Kidney (tissue), 14 donors: ENCODE data around the gene RBM6. TPM values are rescaled to one million over a fixed set of nuclear protein-coding genes. Genes with fewer than 3 reads are reported as not detected.

Source experiments
- DNase-seq, 5 donors: peaks; one replicate each; pipeline ENCODE4 v3.0.0-alpha.2; 2013 to 2020
- FAIRE-seq: peaks from 2 replicates; lab custom pipeline; 2012; peaks lifted over from hg19 to GRCh38; lab: Jason Lieb, UNC
- H3K27ac ChIP-seq, 2 donors: one replicate each; pipeline ENCODE4 v1.7.0; 2013; ENCODE audit warnings: low read depth in 2 of 2, low read length in 2 of 2, inconsistent platforms in 1 of 2
- H3K27me3 ChIP-seq: one replicate; pipeline ENCODE4 v1.7.1; 2013; ENCODE audit warnings: low read length, inconsistent platforms; ENCODE audit not compliant: control insufficient read depth, insufficient read depth
- H3K36me3 ChIP-seq, 3 donors: one replicate each; pipeline versions ENCODE4 v1.7.0 to v1.7.1; 2013; ENCODE audit warnings: low read length in 3 of 3, control low read depth in 1 of 3, inconsistent platforms in 1 of 3; ENCODE audit not compliant: insufficient read depth in 3 of 3, control insufficient read depth in 2 of 3
- H3K4me1 ChIP-seq, 3 donors: one replicate each; pipeline versions ENCODE4 v1.7.0 to v1.7.1; 2013; ENCODE audit warnings: low read length in 3 of 3, inconsistent platforms in 1 of 3, low read depth in 1 of 3; ENCODE audit not compliant: control insufficient read depth in 2 of 3, insufficient read depth in 2 of 3
- H3K4me3 ChIP-seq, 3 donors: one replicate each; pipeline versions ENCODE4 v1.7.0 to v1.8.1; 2013; ENCODE audit warnings: low read length in 3 of 3, control low read depth in 1 of 3, inconsistent platforms in 1 of 3
- H3K9ac ChIP-seq, 3 donors: one replicate each; pipeline versions ENCODE4 v1.7.0 to v1.7.1; 2013; ENCODE audit warnings: low read length in 3 of 3, control low read depth in 1 of 3, inconsistent platforms in 1 of 3
- H3K9me3 ChIP-seq, 3 donors: one replicate each; pipeline versions ENCODE4 v1.7.0 to v1.7.1; 2013; ENCODE audit warnings: low read length in 3 of 3, control low read depth in 1 of 3, inconsistent platforms in 1 of 3; ENCODE audit not compliant: control insufficient read depth in 2 of 3, insufficient read depth in 1 of 3
- CTCF ChIP-seq: IDR thresholded peaks from 3 replicates; pipeline ENCODE4 v1.5.1; 2012; ENCODE audit warnings: mild to moderate bottlenecking, moderate library complexity, borderline replicate concordance; ENCODE audit not compliant: insufficient read depth; ENCODE audit errors: extremely low read depth
- intact Hi-C: fragments of 100-400 bp; cut with DNase I; formaldehyde crosslinking; loops from one replicate; pipeline ENCODE4 v1.11.1; 2022
- polyA plus RNA-seq: library from polyadenylated mRNA; stranded (reverse); fragments of 350-450 nt; fragmentation: Illumina TruSeq; extraction: RNeasy Lipid Tissue Mini Kit (QIAGEN cat#74804); gene quantifications from one replicate; pipeline ENCODE4 v1.2.3, GENCODE V29; 2014; ENCODE audit warnings: low read depth, low replicate concordance; ENCODE audit not compliant: insufficient read depth
- total RNA-seq: library from RNA; stranded (reverse); fragmentation: NEBNext Ultra II Directional; extraction: Animal tissue kit (Norgen Biotek cat#: 25700); gene quantifications from one replicate; pipeline ENCODE4 v1.2.1, GENCODE V29; 2021
- donor health status: control.
- donor health status: control.
- donor health status: control.
- donor health status: control.
- donor health status: control.
- donor health status: DM: yes; HTN: yes; CAD: no.
- donor health status: Normal renal cell carcinoma (clear cell type).

RBM6 gene
- total and polyA plus RNA-seq, 2 donors from 2014 or later = 72.0 to 90.0 TPM

GRCh38 chr3:50047426-50047825 is 107.5 kb downstream of the RBM6 start:
- H3K27ac ChIP-seq = no peak overlapping the region
- no peak for FAIRE-seq
- no peak overlapping the region for H3K4me3 ChIP-seq
- peaks cover 3 to 9% (median 5%) of the 10 kb centered on the region in 3 donors for H3K36me3 ChIP-seq
- no peaks in the 10 kb centered on the region for H3K9me3 ChIP-seq
- no peak for TF ChIP-seq CTCF
- no peak overlapping the region for H3K9ac ChIP-seq
- DNase-seq = no peak
- intact Hi-C loops = no loop called here
- no peaks in the 10 kb centered on the region for H3K4me1 ChIP-seq
- no peaks in the 10 kb centered on the region for H3K27me3 ChIP-seq

- FAIRE-seq = no peak
- peaks cover 5 to 21% (median 13%) of the 10 kb centered on the region in 3 donors for H3K36me3 ChIP-seq
- no peaks in the 10 kb centered on the region for H3K4me1 ChIP-seq
- no peak overlapping the region for H3K9ac ChIP-seq
- no peaks in the 10 kb centered on the region for H3K9me3 ChIP-seq
- no peak overlapping the region for H3K4me3 ChIP-seq
- intact Hi-C loops = no loop called here
- H3K27ac ChIP-seq = no peak overlapping the region
- H3K27me3 ChIP-seq = no peaks in the 10 kb centered on the region
- TF ChIP-seq CTCF = no peak
- no peak for DNase-seq
Observed at GRCh38 chr3:50050361-50050760, 110.4 kb downstream of the RBM6 start.

GRCh38 chr3:50057756-50058155 is 117.8 kb downstream of the RBM6 start:
- H3K36me3 ChIP-seq = peaks cover 6 to 60% (median 36%) of the 10 kb centered on the region in 3 donors
- FAIRE-seq (no peak), DNase-seq (no peak)
- H3K4me3 ChIP-seq = no peak overlapping the region
- H3K4me1 ChIP-seq = no peaks in the 10 kb centered on the region
- H3K27me3 ChIP-seq = no peaks in the 10 kb centered on the region
- no peak overlapping the region for H3K9ac ChIP-seq
- TF ChIP-seq CTCF = no peak
- H3K27ac ChIP-seq = no peak overlapping the region
- intact Hi-C loops = no loop called here
- H3K9me3 ChIP-seq = no peaks in the 10 kb centered on the region

- Histone ChIP-seq H3K9me3 (no peaks in the 10 kb centered on the region), H3K36me3 (peaks cover 23 to 69% (median 54%) of the 10 kb centered on the region in 3 donors), H3K4me3 (no peak overlapping the region), H3K27ac (no peak overlapping the region), H3K9ac (no peak overlapping the region), H3K4me1 (no peaks in the 10 kb centered on the region), H3K27me3 (no peaks in the 10 kb centered on the region)
- intact Hi-C loops = no loop called here
- no peak for TF ChIP-seq CTCF
- DNase-seq (no peak), FAIRE-seq (no peak)
Observed at GRCh38 chr3:50068134-50068533, 128.2 kb downstream of the RBM6 start.
